HG02973 (cell line): ENCODE measurements around the gene LTB.
A peak's percentile ranks its signal among the peaks of the same experiment; 100 is the strongest.

Source experiments
- ATAC-seq: cut with Tn5 transposase; IDR thresholded peaks from one replicate; pipeline ENCODE4 v1.9.1; 2021; ENCODE audit warnings: moderate library complexity; ENCODE audit not compliant: unreplicated experiment

LTB gene

DNA sequence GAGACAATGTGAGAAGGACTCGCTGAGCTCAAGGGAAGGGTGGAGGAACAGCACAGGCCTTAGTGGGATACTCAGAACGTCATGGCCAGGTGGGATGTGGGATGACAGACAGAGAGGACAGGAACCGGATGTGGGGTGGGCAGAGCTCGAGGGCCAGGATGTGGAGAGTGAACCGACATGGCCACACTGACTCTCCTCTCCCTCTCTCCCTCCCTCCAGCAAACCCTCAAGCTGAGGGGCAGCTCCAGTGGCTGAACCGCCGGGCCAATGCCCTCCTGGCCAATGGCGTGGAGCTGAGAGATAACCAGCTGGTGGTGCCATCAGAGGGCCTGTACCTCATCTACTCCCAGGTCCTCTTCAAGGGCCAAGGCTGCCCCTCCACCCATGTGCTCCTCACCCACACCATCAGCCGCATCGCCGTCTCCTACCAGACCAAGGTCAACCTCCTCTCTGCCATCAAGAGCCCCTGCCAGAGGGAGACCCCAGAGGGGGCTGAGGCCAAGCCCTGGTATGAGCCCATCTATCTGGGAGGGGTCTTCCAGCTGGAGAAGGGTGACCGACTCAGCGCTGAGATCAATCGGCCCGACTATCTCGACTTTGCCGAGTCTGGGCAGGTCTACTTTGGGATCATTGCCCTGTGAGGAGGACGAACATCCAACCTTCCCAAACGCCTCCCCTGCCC is 5.2 kb downstream of the LTB start:
- ATAC-seq: no peak

DNA sequence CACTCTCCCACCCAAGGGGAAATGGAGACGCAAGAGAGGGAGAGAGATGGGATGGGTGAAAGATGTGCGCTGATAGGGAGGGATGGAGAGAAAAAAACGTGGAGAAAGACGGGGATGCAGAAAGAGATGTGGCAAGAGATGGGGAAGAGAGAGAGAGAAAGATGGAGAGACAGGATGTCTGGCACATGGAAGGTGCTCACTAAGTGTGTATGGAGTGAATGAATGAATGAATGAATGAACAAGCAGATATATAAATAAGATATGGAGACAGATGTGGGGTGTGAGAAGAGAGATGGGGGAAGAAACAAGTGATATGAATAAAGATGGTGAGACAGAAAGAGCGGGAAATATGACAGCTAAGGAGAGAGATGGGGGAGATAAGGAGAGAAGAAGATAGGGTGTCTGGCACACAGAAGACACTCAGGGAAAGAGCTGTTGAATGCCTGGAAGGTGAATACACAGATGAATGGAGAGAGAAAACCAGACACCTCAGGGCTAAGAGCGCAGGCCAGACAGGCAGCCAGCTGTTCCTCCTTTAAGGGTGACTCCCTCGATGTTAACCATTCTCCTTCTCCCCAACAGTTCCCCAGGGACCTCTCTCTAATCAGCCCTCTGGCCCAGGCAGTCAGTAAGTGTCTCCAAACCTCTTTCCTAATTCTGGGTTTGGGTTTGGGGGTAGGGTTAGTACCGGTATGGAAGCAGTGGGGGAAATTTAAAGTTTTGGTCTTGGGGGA is 6.1 kb downstream of the LTB start:
- no peak for ATAC-seq

DNA sequence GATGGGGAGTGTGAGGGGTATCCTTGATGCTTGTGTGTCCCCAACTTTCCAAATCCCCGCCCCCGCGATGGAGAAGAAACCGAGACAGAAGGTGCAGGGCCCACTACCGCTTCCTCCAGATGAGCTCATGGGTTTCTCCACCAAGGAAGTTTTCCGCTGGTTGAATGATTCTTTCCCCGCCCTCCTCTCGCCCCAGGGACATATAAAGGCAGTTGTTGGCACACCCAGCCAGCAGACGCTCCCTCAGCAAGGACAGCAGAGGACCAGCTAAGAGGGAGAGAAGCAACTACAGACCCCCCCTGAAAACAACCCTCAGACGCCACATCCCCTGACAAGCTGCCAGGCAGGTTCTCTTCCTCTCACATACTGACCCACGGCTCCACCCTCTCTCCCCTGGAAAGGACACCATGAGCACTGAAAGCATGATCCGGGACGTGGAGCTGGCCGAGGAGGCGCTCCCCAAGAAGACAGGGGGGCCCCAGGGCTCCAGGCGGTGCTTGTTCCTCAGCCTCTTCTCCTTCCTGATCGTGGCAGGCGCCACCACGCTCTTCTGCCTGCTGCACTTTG is 6.8 kb downstream of the LTB start, which contains the start of gene TNF:
TSS of gene TNF (plus strand) at position 231 of the 567 bp plus-strand sequence. CDS start at position 408, 177 bp downstream.
- ATAC-seq: no peak

DNA sequence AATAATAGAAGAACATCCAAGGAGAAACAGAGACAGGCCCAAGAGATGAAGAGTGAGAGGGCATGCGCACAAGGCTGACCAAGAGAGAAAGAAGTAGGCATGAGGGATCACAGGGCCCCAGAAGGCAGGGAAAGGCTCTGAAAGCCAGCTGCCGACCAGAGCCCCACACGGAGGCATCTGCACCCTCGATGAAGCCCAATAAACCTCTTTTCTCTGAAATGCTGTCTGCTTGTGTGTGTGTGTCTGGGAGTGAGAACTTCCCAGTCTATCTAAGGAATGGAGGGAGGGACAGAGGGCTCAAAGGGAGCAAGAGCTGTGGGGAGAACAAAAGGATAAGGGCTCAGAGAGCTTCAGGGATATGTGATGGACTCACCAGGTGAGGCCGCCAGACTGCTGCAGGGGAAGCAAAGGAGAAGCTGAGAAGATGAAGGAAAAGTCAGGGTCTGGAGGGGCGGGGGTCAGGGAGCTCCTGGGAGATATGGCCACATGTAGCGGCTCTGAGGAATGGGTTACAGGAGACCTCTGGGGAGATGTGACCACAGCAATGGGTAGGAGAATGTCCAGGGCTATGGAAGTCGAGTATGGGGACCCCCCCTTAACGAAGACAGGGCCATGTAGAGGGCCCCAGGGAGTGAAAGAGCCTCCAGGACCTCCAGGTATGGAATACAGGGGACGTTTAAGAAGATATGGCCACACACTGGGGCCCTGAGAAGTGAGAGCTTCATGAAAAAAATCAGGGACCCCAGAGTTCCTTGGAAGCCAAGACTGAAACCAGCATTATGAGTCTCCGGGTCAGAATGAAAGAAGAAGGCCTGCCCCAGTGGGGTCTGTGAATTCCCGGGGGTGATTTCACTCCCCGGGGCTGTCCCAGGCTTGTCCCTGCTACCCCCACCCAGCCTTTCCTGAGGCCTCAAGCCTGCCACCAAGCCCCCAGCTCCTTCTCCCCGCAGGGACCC is 7.8 kb downstream of the LTB start:
- ATAC-seq: no peak

DNA sequence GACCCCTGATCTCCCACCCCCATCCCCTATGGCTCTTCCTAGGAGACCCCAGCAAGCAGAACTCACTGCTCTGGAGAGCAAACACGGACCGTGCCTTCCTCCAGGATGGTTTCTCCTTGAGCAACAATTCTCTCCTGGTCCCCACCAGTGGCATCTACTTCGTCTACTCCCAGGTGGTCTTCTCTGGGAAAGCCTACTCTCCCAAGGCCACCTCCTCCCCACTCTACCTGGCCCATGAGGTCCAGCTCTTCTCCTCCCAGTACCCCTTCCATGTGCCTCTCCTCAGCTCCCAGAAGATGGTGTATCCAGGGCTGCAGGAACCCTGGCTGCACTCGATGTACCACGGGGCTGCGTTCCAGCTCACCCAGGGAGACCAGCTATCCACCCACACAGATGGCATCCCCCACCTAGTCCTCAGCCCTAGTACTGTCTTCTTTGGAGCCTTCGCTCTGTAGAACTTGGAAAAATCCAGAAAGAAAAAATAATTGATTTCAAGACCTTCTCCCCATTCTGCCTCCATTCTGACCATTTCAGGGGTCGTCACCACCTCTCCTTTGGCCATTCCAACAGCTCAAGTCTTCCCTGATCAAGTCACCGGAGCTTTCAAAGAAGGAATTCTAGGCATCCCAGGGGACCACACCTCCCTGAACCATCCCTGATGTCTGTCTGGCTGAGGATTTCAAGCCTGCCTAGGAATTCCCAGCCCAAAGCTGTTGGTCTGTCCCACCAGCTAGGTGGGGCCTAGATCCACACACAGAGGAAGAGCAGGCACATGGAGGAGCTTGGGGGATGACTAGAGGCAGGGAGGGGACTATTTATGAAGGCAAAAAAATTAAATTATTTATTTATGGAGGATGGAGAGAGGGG is 8.8 kb downstream of the LTB start:
- ATAC-seq: no peak

DNA sequence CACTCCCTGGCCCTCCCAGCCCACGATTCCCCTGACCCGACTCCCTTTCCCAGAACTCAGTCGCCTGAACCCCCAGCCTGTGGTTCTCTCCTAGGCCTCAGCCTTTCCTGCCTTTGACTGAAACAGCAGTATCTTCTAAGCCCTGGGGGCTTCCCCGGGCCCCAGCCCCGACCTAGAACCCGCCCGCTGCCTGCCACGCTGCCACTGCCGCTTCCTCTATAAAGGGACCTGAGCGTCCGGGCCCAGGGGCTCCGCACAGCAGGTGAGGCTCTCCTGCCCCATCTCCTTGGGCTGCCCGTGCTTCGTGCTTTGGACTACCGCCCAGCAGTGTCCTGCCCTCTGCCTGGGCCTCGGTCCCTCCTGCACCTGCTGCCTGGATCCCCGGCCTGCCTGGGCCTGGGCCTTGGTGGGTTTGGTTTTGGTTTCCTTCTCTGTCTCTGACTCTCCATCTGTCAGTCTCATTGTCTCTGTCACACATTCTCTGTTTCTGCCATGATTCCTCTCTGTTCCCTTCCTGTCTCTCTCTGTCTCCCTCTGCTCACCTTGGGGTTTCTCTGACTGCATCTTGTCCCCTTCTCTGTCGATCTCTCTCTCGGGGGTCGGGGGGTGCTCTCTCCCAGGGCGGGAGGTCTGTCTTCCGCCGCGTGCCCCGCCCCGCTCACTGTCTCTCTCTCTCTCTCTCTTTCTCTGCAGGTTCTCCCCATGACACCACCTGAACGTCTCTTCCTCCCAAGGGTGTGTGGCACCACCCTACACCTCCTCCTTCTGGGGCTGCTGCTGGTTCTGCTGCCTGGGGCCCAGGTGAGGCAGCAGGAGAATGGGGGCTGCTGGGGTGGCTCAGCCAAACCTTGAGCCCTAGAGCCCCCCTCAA is 9.9 kb downstream of the LTB start, which contains the start of gene LTA:
TSS of gene LTA (plus strand) at position 249 of the 871 bp plus-strand sequence. CDS start at position 703, 454 bp downstream.
- ATAC-seq: peak; percentile 33

DNA sequence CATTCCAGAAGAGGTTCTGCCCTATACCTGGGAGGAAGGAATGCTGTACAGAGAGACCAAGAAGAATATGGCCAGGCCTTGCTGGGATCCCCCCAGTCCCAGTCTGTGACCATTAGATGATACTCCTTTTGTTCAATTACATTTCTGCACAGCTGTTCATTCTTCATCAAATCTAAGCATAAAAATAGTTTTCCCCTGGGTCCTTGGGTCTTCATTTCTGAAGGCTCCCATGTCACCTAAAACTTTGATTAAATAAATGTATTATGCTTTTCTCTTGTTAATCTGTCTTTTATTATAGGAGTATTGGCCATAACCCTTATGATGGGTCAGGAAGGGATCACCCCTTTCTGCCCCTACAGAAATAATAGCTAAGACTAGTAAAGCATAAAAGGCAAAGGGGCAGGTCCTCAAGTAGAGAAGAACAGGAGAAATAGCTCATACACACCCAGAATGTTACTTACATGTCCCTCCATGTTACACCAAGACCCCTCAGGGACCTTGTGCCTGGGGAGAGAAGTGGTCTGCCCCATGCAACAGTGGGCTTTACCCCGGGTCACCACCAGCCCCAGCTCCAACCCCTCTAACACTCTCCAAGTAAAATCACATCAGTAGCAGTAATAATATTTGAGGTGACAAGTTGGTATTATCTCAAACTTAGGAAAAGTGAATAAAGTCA is 12.2 kb downstream of the LTB start:
- no peak for ATAC-seq

DNA sequence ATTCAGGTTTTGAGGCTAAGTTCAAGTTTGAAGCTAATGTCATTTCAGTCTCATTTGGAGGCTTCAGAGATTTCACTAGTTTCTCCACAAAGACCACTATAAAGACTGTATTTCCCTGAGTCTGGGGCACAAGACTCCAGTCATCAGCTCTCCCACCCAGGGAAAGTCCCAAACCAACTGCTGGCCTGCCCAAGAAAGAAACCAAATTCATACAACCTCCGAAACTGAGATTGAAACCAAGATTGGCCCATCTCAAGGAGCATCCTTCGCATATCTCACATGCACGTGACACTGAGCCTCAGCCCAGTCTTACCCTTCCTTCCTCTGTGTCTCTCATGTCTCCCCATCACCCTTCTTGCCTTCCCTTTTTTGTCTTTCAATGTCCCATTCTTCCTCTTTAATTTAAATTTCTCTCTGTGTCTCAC is 13.7 kb downstream of the LTB start:
- ATAC-seq: peak; percentile 57

DNA sequence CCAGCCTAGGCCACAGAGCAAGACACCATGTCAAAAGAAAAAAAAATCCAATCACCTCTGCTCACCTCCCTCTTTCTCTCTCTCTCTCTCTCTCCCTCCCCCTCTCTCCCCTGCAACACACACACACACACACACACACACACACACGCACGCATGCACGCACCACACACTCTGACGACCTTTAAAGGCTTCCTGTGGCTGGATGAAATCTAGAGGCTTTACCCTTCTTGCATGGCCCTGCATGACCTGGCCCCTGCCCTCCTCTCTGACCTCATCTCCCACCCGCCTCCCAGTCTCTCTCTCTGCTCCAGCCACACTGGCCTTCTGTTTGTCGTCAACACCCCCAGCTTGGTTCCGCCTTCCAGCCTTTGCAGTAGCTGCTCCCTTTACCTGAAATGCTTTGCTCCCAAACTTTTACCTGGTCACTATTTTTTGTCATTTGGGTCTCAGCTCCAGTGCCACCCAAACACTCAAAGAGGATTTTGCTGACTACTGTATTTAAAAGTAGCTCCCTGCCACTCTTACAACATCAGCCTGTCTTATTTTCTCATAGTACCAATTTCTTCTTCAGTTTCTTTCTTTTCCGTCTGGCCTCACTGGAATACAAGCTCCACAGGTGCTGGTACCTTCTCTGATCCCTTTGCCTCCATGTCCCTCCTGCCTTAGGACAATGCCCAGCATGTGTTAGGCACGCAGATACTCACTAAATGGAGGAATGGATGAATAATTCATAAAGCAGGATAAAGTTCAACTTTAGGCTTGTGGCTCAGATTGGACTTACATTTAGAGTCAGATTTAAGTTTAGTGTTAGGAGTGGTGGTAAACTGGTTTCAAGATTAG is 14.5 kb downstream of the LTB start:
- ATAC-seq: no peak

DNA sequence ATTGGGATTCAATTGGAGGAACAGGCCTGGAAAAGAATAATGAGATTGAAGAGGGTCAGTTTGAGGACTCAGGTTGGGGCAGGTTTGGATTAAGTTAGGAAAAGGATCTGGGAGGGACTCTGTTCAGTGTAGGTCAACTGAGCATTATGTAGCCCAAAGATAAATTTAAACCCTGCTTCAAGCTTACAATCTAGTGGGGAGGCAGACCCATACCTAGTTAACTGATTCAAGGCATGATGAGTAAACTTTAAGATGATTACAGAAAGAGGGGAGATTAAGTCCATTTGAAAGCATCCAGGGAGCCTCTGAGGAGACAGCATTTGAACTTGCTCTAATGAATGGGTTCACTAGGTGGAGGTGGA is 21.5 kb downstream of the LTB start:
- ATAC-seq: no peak

DNA sequence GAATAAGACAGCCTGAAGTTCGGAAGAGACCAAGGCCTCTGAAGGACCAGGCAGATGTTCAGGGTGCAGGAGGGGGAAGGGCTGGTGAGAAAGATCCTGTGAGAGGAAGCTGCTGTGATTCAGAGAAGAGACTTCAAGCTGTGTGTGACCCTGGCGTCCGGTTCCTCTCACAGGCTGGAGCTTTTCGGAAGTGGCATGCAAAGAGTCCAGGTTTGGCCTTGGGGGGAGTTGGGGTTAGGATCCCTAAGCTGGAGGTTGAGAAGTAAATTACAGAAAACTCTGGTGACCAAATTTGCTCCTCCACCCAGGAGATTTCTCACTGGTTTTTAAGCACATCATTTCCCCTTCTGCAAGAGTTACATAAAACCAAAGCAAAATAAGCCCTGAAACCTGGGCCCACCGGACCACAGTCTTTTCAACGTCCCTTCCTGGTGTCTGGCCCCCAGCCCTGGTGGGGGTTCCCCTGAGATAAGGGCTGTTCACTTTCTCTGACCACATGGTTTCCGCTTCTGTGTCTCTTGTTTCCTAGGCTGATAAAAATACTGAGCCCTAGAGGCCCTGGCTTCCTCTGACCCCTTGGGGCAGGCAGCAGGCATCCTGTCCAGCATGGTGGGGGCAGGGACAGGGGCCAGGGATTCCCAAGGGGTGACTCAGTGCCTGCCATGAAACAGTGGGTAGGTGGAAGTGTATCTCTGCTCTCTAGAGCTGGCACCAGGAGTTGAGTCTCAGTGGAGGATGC is 22.1 kb downstream of the LTB start:
- peak; percentile 50 for ATAC-seq

DNA sequence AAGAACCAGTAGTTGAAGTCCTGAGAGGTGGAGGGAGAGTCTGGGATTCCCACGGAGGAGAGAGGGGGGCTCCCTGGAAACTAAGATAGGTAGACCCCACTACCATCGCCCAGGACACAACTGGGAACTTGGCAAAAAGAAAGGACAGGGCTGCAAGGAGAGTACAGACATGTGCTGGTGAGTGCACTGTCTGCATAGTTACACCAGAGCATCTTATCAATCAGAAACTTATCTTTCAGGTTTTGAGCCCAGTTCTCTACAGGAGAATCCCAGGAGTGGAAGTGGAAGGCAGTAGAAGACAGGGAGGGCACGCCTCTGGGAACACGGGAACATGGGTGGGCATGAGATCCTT is 22.6 kb downstream of the LTB start:
- ATAC-seq: no peak

DNA sequence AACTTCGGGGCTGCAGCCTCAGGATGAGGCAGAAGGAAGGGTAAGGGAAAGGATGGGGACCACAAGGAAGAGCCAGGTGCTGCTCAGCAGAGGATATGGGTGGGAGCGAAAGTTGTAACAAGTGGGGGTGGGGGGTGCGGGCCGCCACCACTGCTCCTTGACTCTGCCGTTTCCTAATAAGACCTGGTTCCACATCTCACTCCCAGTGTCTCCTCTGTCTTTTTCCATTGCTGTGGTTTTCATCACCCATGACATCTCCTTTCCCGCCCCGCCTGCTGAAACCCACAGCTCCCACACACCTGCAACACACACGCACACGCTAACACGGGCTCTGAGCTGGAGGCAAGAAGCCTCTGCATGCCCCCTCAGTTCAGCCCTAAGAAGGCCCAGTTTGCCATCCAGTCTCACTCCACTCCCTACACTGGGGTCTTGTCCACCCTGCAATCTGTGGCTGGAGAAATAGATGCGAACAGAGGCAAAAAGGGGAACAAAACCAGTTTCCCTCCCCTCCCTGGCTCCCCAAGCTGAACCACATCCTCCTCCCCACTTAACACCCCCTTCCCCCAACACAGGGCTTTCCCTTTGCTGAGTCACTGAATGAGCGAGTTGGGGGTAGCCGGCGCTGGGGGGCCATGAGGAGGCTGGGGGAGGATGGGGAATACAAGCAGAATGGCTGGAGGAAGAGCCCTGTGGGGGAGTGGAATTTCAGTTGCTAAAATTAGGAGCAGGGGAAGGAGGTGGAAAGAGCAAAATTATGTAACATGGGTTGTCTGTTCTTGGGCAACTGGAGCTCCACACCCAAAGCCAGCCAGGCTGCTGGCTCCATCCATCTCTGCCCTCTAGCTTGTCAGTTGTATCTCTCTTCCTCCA is 23.4 kb downstream of the LTB start:
- ATAC-seq: no peak

DNA sequence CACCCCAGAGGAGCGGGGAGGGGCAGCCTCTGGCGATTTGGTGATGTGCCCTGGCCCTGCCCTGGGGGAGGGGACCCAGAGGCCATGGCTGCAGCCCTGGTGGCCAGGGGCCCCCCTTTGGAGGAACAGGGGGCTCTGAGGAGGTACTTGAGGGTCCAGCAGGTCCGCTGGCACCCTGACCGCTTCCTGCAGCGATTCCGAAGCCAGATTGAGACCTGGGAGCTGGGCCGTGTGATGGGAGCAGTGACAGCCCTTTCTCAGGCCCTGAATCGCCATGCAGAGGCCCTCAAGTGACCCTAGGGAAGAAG is 24.0 kb downstream of the LTB start:
- ATAC-seq: no peak

DNA sequence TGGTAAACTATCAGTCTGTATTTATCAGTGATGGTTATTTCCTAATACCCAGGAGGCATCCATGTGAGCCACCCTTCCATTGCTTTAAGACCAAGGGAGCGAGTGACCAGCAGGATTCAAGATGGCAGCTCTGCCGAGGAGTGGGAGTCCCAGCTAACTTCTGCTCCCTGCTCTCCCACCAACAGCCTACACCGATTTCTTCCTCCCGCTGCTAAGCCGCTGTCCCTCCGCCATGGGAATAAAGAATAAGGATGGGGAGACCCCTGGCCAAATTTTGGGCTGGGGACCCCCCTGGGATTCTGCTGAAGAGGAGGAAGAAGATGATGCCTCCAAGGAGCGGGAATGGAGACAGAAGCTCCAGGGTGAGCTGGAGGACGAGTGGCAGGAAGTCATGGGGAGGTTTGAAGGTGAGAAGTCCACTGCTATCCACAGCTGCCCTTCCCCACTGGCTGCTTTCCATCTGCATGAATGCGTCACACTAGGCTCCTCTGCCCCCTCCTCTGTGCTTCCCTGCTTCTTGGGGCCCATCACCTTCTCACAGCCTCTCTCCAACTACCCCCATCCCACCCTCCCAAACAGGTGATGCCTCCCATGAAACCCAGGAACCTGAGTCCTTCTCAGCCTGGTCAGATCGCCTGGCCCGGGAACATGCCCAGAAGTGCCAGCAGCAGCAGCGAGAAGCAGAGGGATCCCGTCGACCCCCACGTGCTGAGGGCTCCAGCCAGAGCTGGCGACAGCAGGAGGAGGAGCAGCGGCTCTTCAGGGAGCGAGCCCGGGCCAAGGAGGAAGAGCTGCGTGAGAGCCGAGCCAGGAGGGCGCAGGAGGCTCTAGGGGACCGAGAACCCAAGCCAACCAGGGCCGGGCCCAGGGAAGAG is 24.5 kb downstream of the LTB start:
- ATAC-seq: no peak
